KBM-7 (cell line): ENCODE data around the gene RPS17.

ENCODE experiments used
- DNase-seq: peaks from one replicate; pipeline ENCODE4 v3.0.0-alpha.2; 2015
- in situ Hi-C: fragments of 300-500 bp; cut with MboI; formaldehyde crosslinking; loops from 2 replicates; pipeline ENCODE4 v1.14.3; 2020; ENCODE audit warnings: low sequenced_read_pairs, low pct_unique_long_range_greater_than_20kb, mixed read lengths

Gene RPS17

DNA sequence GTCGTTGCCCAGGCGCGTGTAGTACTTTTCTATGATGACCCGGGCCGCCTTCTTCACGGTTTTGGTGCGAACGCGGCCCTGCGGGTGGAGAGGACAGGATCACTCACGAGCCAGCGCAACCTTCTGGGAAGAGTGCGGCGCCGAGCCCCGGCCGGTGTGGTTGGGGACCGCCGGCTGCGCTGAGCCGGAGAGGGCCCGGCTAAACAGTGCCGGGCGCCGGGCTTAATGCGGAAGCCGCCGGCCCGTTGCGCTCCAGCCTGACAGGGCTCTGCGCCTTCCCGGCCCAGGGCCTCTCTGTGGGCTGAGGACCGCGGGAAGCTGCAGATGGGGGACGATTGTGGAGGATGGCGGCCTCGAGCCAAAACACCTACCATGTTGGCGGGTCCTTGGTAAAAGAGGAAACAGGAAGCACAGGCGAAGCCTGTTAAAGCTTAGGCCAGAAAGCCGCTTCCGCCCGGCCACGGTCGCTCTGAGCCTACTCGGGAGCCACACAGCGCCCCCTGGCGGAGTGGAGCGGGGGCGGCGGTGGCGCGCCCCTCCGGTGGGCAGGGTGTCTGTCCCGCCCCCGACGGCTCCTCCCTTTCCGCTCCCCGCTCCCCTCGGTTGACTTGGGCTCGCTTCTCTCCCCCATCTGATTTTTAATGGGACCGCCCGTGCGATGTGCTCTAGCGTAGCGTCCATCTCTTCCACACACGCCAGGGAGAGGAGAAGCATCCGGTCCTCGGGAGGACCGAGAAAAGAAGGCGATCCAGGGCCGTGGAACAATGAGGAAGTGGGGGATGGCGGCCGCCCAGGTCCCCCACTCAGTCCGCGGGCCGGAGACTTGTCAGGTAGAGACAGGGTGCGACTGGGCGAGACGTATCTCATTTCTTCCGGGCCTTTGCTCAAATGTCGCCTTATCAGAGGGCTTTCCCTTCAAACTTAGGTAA is at the start of gene RPS17:
TSS of gene RPS17 (minus strand) at position 403 of the 929 bp plus-strand sequence. CDS start at position 374, 29 bp downstream.
- DNase-seq, result peak; percentile 100
- in situ Hi-C loops, result no loop called here

DNA sequence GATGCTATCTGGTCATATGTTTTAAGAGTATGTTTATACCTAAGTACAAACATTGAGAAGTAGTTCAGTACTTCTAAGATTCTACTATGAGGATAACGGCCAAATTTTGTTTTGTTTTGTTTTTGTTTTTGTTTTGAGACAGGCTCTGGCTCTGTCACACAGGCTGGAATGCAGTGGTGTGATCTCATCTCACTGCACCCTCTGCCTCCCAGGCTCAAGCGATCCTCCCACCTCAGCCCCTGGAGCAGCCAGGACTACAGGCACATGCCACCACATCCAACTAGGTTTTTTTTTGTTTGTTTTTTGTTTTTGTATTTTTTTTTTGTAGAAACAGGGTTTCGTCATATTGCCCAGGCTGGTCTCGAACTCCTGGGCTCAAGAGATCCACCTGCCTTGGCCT is 47.5 kb upstream of the RPS17 start:
- in situ Hi-C loops, result no loop called here
- DNase-seq, result no peak

DNA sequence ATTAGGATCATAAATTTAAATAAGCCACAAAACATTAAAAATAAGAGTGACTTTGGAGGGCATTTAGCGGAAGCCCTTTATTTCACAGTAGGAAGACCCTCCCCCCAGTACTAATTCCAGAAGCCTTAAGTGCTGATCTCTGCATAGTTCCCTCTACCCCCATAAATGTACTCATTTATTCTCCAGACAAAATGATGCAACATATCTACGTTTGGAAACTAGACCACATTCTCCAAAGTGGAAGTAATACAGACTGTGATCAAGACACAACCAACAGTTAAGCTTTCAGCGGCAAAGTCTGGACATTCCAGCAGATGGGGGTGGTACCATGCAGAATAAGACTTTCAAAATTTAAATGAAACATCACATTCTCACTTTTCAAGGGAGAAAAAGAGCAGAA is 44.8 kb upstream of the RPS17 start:
- peak; percentile 39 for DNase-seq
- in situ Hi-C loops, result no loop called here

DNA sequence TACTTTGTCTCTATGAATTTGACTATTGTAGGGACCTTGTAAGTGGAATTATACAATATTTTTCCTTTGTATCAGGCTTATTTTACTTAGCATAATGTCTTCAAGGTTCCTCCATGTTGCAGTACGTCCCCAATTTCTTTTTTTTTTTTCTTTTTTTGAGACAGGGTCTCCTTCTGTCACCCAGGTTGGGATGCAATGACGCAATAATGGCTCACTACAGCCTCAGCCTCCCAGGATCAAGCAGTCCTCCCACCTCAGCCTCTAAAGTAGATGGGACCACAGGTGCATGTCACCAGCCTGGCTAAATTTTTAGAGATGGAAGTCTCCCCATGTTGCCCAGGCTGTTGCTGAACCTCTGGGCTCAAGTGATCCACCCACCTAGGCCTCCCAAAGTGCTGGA is 40.5 kb upstream of the RPS17 start:
- DNase-seq, result no peak
- in situ Hi-C loops, result no loop called here

DNA sequence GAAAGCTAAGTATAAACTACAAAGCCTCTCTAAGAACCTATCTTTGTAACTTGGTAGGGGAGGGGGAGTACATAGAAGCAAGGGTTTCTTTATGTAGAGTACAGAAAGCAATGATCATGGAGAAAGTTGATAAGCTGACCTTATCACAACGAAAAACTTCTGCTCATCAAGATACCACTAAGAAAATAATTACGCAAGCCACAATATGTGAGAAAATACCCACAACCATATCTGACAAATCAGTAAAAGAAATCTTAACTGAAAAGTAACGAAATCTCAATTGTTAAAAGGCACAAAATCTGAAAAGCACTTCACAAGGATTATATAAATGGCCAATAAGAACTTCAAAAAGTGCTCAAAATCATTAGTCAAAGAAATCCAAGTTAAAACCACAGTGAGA is 35.1 kb upstream of the RPS17 start:
- in situ Hi-C loops, result no loop called here

DNA sequence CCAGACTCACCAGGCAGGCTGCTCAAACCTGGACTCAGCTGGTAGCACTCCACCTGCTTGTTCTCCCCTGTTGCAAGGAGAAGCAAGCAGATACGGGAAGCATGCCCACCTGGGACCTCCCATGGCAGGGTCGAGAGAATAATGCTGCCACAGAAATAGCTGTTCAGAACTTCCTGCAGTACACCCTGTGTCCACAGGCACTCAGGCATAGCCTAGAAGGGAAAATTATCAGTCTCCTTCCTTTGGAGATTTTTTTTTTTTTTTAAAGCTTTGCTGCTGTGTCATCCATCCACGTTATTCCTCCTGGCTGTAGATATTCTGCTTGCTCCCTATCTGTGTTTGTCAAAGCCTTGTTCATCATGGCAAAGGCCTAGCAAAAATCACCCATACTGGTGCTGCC is 32.7 kb upstream of the RPS17 start:
- in situ Hi-C loops, result no loop called here
- no peak for DNase-seq

More for the DNA sequence above, 35.1 kb upstream of the RPS17 start:
- no peak for DNase-seq

GRCh38 chr15:82572311-82572710 is 32.1 kb upstream of the RPS17 start:
- in situ Hi-C loops, result no loop called here
- DNase-seq, result no peak

DNA sequence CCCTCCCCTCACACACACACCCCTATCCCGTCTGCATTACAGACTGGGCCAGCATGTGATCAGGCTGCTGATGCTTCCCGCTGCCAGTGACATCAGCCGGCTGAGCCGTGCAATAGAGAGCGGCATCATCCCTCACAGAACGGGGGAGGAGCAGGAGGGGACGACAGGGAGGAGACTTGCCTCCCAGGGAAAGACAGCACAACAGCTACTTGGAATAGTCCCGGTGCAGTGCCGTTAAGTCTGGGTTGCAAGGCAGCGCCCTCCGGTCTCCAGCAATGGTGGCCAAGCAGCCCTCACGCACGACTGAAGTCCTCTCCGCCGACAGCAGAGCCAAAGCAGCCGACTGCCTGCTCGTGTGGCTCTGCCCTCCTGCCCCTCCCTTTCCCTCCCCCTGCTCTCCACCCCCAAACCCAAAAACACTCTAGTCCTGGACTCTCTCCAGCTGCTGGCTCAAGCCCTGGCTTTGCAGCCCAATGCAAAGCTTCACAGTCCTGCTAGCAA is 31.5 kb upstream of the RPS17 start:
- in situ Hi-C loops, result no loop called here
- DNase-seq, result no peak

- in situ Hi-C loops, result no loop called here
- DNase-seq, result no peak
Measured at GRCh38 chr15:82570721-82571508, 30.7 kb upstream of the RPS17 start.

GRCh38 chr15:82569834-82570233 is 29.6 kb upstream of the RPS17 start:
- no peak for DNase-seq
- in situ Hi-C loops, result no loop called here

DNA sequence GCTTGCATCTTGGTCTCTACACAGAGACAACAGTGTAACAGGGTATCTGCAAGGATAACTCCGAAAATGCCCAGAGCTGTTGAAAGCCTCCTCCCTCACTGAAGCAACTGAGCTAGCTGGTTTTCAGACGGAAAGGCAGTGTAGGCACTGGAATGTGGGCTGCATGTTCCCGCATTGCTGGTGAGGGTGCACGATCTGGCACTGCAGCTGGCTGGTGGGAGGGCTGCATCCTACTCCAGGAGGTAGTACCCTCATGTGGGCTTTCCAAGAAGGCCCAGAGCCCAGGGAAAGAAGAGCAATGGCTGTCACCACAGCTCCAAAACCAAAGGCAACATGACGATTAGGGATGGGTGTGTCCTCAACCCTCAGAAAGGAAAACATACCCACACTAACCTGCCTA is 28.7 kb upstream of the RPS17 start:
- DNase-seq, result no peak
- in situ Hi-C loops, result no loop called here

- in situ Hi-C loops, result no loop called here
Measured at GRCh38 chr15:82567661-82568060, 27.4 kb upstream of the RPS17 start.

GRCh38 chr15:82566690-82567089 is 26.4 kb upstream of the RPS17 start:
- in situ Hi-C loops, result no loop called here
- DNase-seq, result no peak

More at GRCh38 chr15:82567661-82568060, 27.4 kb upstream of the RPS17 start:
- no peak for DNase-seq

DNA sequence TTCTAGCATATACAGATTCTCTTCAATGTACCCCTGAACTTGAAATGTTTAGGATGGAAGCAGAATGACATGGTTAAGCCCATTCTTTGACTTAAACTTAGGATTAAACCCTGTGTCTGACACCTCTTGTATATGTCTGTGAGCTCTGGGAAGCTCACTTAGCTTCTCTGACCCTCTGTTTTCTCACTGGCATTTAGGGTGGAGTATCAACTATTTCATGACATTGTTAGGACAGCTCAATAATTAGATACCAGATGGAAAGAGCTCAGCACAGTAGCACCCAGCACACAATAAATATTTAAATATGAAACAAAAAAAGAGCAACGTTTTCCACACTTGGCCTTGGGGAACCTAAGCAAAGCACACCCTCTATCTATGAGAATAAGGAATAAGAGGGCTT is 18.2 kb upstream of the RPS17 start:
- in situ Hi-C loops, result no loop called here
- no peak for DNase-seq

DNA sequence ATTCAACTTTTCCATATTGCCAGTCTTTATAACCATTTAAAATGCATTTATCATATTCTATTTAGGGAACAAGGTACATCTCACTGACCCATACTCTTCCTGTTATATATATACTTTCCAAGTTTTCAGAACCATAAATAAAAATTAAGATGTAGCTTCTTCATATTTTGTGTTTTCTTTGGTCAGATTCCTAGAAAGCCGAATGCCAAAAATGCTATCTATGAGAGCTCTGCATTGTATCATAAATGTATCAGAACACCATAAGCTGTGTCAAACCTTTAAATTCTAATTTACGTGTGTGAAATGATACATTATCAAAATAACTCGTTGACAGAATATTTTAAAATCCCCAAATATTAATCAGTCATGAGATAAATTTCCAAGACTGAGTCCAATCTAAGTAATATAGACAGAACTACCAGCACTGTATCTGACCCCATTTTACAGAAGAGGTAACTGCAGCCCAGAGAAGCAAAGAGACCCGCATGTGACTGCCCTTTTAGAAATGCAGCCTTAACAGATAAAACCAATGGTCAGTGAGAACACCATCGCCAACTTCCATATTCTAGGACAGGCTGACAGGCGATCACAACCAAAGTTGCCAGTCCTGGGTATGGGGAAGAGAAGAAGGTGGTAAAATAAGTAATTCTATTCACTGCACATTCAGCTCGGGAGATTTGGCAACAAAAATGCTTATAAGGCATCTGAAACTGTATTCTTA is 16.2 kb upstream of the RPS17 start:
- DNase-seq, result no peak
- in situ Hi-C loops, result no loop called here

- no peak for DNase-seq
- in situ Hi-C loops, result no loop called here
Measured at GRCh38 chr15:82554849-82555248, 14.6 kb upstream of the RPS17 start.

DNA sequence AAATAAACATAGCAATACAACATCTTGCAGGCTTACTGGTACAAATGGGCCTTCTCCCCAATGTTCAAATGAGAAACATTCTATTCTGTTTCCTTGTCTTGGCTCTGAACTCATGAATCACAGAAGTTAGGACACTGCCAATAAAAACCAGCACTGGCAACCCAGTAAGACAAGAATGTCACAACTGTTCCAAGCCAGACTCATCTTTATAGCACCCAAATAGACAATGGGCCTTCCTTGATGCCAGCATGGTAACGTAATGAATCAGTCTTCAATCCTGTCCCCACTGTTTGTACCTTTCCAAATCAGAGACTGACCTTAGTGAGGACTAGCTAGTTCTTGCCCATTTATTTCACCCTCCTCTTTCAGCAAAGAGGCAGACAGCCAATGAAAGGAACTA is 14.1 kb upstream of the RPS17 start:
- in situ Hi-C loops, result no loop called here
- DNase-seq, result no peak

DNA sequence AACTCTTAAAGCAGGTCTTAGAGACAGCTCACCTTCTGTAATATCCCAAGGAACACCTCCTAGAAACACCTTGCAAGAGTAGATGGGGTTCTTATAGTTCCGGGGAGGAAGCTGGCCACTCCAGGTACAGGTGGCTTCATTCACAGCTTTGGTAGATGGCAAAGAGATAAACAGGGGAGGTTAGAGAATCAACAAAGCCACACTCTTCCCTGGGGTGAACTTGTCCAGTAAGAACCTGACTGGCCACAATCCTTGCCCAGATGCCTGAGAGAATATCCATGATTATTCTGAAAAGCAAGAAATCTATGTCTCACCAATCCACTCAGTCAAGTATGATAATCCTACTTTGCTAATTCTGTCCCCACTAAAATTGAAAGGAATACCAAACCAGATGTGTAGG is 13.6 kb upstream of the RPS17 start:
- no peak for DNase-seq
- in situ Hi-C loops, result no loop called here

- DNase-seq, result no peak
- in situ Hi-C loops, result no loop called here
Measured at GRCh38 chr15:82552861-82553260, 12.6 kb upstream of the RPS17 start.
